Raji (cell line): ENCODE data around the gene RHEX.

Experiments used
- POLR2A ChIP-seq: IDR thresholded peaks from 2 replicates; pipeline ENCODE4 v1.6.1; 2011; ENCODE audit warnings: low read depth, low read length, control low read depth; ENCODE audit not compliant: insufficient read depth

Gene RHEX

GRCh38 chr1:206102292-206102936 lies 49.4 kb downstream of the RHEX start:
- TF ChIP-seq POLR2A: no peak

GRCh38 chr1:206103979-206104378 lies 51.0 kb downstream of the RHEX start:
- no peak for TF ChIP-seq POLR2A

GRCh38 chr1:206105464-206105995 lies 52.6 kb downstream of the RHEX start:
- TF ChIP-seq POLR2A: no peak

GRCh38 chr1:206106328-206107167 lies 53.6 kb downstream of the RHEX start:
- no peak for TF ChIP-seq POLR2A

GRCh38 chr1:206107168-206107544 lies 54.2 kb downstream of the RHEX start:
- TF ChIP-seq POLR2A: no peak

GRCh38 chr1:206108635-206109034 lies 55.7 kb downstream of the RHEX start:
- TF ChIP-seq POLR2A: no peak

GRCh38 chr1:206109718-206110117 lies 56.7 kb downstream of the RHEX start:
- TF ChIP-seq POLR2A: no peak

GRCh38 chr1:206110161-206110560 lies 57.2 kb downstream of the RHEX start:
- no peak for TF ChIP-seq POLR2A

- TF ChIP-seq POLR2A: no peak
Observed at GRCh38 chr1:206110820-206111219, 57.8 kb downstream of the RHEX start.

GRCh38 chr1:206111271-206111927 lies 58.4 kb downstream of the RHEX start:
- TF ChIP-seq POLR2A: no peak

GRCh38 chr1:206112600-206113301 lies 59.8 kb downstream of the RHEX start:
- no peak for TF ChIP-seq POLR2A

GRCh38 chr1:206114692-206115640 lies 62.0 kb downstream of the RHEX start:
- TF ChIP-seq POLR2A: no peak

GRCh38 chr1:206115791-206116190 lies 62.8 kb downstream of the RHEX start:
- no peak for TF ChIP-seq POLR2A
